Loucy (cell line): ENCODE data around the gene MARCHF6.

Experiments used
- H2AFZ ChIP-seq: fragments of 200-600 bp; sonication (generic); 2 replicates; pipeline ENCODE4 v1.6.0; 2016; ENCODE audit warnings: antibody characterized with exemption, mild to moderate bottlenecking, low read length, moderate library complexity
- H3F3A ChIP-seq: fragments of 200-600 bp; 2 replicates; pipeline ENCODE4 v1.6.0; 2016; ENCODE audit warnings: antibody characterized with exemption, low read depth, mild to moderate bottlenecking
- H3K27me3 ChIP-seq: fragments of 200-600 bp; sonication (generic); 2 replicates; pipeline ENCODE4 v1.6.1; 2014; ENCODE audit warnings: low read length, mild to moderate bottlenecking; ENCODE audit not compliant: insufficient read depth, poor library complexity, severe bottlenecking
- H3K36me3 ChIP-seq: fragments of 200-600 bp; sonication (generic); 2 replicates; pipeline ENCODE4 v1.6.1; 2016; ENCODE audit warnings: low read length; ENCODE audit not compliant: insufficient read depth
- H3K4me1 ChIP-seq: fragments of 200-600 bp; sonication (generic); 2 replicates; pipeline ENCODE4 v1.5.1; 2014; ENCODE audit warnings: low read length, mild to moderate bottlenecking; ENCODE audit not compliant: insufficient read depth, poor library complexity, severe bottlenecking
- H3K4me2 ChIP-seq: fragments of 200-600 bp; sonication (generic); 2 replicates; pipeline ENCODE4 v1.6.0; 2014; ENCODE audit warnings: antibody characterized with exemption, low read length, low read depth, mild to moderate bottlenecking; ENCODE audit not compliant: poor library complexity, severe bottlenecking
- H3K4me3 ChIP-seq: fragments of 200-600 bp; sonication (generic); 2 replicates; pipeline ENCODE4 v1.5.1; 2014; ENCODE audit warnings: low read length, mild to moderate bottlenecking, mixed read lengths; ENCODE audit not compliant: poor library complexity, severe bottlenecking
- H3K79me2 ChIP-seq: fragments of 200-600 bp; sonication (generic); 2 replicates; pipeline ENCODE4 v1.6.1; 2014; ENCODE audit warnings: low read length; ENCODE audit not compliant: insufficient read depth
- H3K9ac ChIP-seq: fragments of 200-600 bp; sonication (generic); 2 replicates; pipeline ENCODE4 v1.6.0; 2014; ENCODE audit warnings: mild to moderate bottlenecking, low read depth, low read length, moderate library complexity; ENCODE audit not compliant: poor library complexity, severe bottlenecking
- H3K9me2 ChIP-seq: fragments of 200-600 bp; sonication (generic); replicated peaks from 2 replicates; pipeline ENCODE4 v1.6.1; 2016; ENCODE audit warnings: low read depth, low read length, mixed read lengths
- H3K9me3 ChIP-seq: fragments of 200-600 bp; sonication (generic); 2 replicates; pipeline ENCODE4 v1.6.1; 2014; ENCODE audit warnings: mild to moderate bottlenecking, antibody characterized with exemption, low read length, low read depth; ENCODE audit not compliant: insufficient read depth
- H4K20me1 ChIP-seq: fragments of 200-600 bp; sonication (generic); 2 replicates; pipeline ENCODE4 v1.6.0; 2014; ENCODE audit warnings: antibody characterized with exemption, low read length, mild to moderate bottlenecking; ENCODE audit not compliant: insufficient read depth, poor library complexity, severe bottlenecking
- CTCF ChIP-seq: fragments of 200-600 bp; sonication (generic); conservative IDR thresholded peaks from 2 replicates; pipeline ENCODE4 v1.5.1; 2014; ENCODE audit warnings: mild to moderate bottlenecking, antibody characterized with exemption, low read length
- EZH2phosphoT487 ChIP-seq: fragments of 200-600 bp; IDR thresholded peaks from 2 replicates; pipeline ENCODE4 v1.6.1; 2018; ENCODE audit warnings: antibody characterized with exemption, mild to moderate bottlenecking, moderate library complexity, borderline replicate concordance

MARCHF6 gene

DNA sequence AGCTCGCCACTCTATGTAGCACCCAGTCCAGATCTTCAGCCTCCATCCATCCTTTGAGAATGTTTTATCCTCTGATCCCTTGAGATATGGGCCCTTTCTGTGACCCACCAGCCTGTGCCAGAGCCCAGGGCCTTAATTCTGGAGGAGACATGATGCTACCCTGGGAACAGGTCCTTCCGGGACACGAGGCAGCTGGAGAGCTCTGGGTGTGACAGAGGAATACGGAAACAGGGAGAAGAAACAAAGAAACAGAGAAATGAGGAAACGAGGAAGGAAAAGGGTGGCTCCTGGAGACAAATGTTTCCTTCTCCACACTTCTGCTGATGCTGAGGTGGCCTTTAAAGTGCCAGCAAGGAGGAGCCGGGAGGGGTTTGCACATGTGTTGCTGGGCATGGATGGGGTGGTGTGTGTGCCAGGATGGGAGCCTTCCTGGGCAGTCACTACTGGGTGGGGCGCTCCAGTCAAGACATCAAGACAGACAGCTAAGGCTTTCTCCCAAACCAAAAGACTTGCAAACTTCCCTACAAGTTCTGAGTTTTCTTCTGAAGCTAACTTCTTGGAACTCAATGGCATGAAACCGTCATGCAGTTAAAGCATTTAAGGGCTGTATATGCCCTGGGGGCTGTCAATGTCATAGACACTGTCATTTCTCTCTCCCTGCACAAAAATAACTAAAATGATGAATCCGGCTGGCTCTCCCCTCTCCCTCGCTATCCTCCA lies 22.8 kb upstream of the MARCHF6 start:
- H4K20me1 ChIP-seq, result no peaks in the 10 kb centered on the region
- no peak overlapping the region for H3K4me2 ChIP-seq
- TF ChIP-seq CTCF (no peak), EZH2phosphoT487 (no peak)
- H3K9ac ChIP-seq, result no peak overlapping the region
- no peak overlapping the region for H2AFZ ChIP-seq
- no peaks in the 10 kb centered on the region for H3K79me2 ChIP-seq
- no peaks in the 10 kb centered on the region for H3K9me3 ChIP-seq
- no peaks in the 10 kb centered on the region for H3K4me1 ChIP-seq
- H3K9me2 ChIP-seq, result no peaks in the 10 kb centered on the region
- no peaks in the 10 kb centered on the region for H3K27me3 ChIP-seq
- no peaks in the 10 kb centered on the region for H3F3A ChIP-seq
- no peaks in the 10 kb centered on the region for H3K36me3 ChIP-seq
- H3K4me3 ChIP-seq, result no peak overlapping the region

GRCh38 chr5:10331341-10331796 lies 22.1 kb upstream of the MARCHF6 start:
- Histone ChIP-seq H3F3A (no peaks in the 10 kb centered on the region), H4K20me1 (no peaks in the 10 kb centered on the region), H3K4me1 (no peaks in the 10 kb centered on the region), H3K36me3 (no peaks in the 10 kb centered on the region), H3K27me3 (no peaks in the 10 kb centered on the region), H3K79me2 (no peaks in the 10 kb centered on the region), H3K4me3 (no peak overlapping the region), H3K9ac (no peak overlapping the region), H3K4me2 (no peak overlapping the region), H2AFZ (no peak overlapping the region), H3K9me3 (no peaks in the 10 kb centered on the region), H3K9me2 (no peaks in the 10 kb centered on the region)
- TF ChIP-seq CTCF (no peak), EZH2phosphoT487 (no peak)

GRCh38 chr5:10332301-10332700 lies 21.2 kb upstream of the MARCHF6 start:
- no peaks in the 10 kb centered on the region for H3K4me1 ChIP-seq
- H4K20me1 ChIP-seq, result no peaks in the 10 kb centered on the region
- H3K4me3 ChIP-seq, result no peak overlapping the region
- no peak overlapping the region for H3K4me2 ChIP-seq
- TF ChIP-seq EZH2phosphoT487 (no peak), CTCF (no peak)
- H3K9me2 ChIP-seq, result no peaks in the 10 kb centered on the region
- H3K36me3 ChIP-seq, result no peaks in the 10 kb centered on the region
- no peak overlapping the region for H3K9ac ChIP-seq
- no peaks in the 10 kb centered on the region for H3F3A ChIP-seq
- no peaks in the 10 kb centered on the region for H3K79me2 ChIP-seq
- no peak overlapping the region for H2AFZ ChIP-seq
- no peaks in the 10 kb centered on the region for H3K27me3 ChIP-seq
- no peaks in the 10 kb centered on the region for H3K9me3 ChIP-seq
